OCI-LY1 (cell line): ENCODE measurements around the gene AFDN.

Experiments
- H2AFZ ChIP-seq: fragments of 200-600 bp; sonication (generic), shearing (Covaris generic); 2 replicates; pipeline ENCODE4 v1.6.0; 2014; ENCODE audit warnings: antibody characterized with exemption, mild to moderate bottlenecking, low read length
- H3F3A ChIP-seq: fragments of 200-600 bp; sonication (generic), shearing (Covaris generic); 2 replicates; pipeline ENCODE4 v1.6.0; 2014; ENCODE audit warnings: mild to moderate bottlenecking, antibody characterized with exemption, low read length, moderate library complexity; ENCODE audit not compliant: insufficient read depth
- H3K27ac ChIP-seq: fragments of 200-600 bp; sonication (generic); 2 replicates; pipeline ENCODE4 v1.5.1; 2014; ENCODE audit warnings: low read length, mixed run types, mild to moderate bottlenecking, low read depth; ENCODE audit not compliant: poor library complexity, severe bottlenecking
- H3K27me3 ChIP-seq: fragments of 200-600 bp; sonication (generic); 2 replicates; pipeline ENCODE4 v1.6.0; 2014; ENCODE audit warnings: antibody characterized with exemption, mild to moderate bottlenecking, low read length, moderate library complexity; ENCODE audit not compliant: insufficient read depth
- H3K36me3 ChIP-seq: fragments of 200-600 bp; sonication (generic); 2 replicates; pipeline ENCODE4 v1.6.1; 2014; ENCODE audit warnings: mild to moderate bottlenecking, antibody characterized with exemption, low read length, moderate library complexity, mixed read lengths; ENCODE audit not compliant: insufficient read depth
- H3K4me1 ChIP-seq: fragments of 200-600 bp; sonication (generic); 2 replicates; pipeline ENCODE4 v1.5.1; 2014; ENCODE audit warnings: mild to moderate bottlenecking, low read length, moderate library complexity; ENCODE audit not compliant: insufficient read depth, severe bottlenecking
- H3K4me2 ChIP-seq: fragments of 200-600 bp; sonication (generic), shearing (Covaris generic); 2 replicates; pipeline ENCODE4 v1.6.1; 2014; ENCODE audit warnings: low read length
- H3K4me3 ChIP-seq: fragments of 200-600 bp; sonication (generic); 2 replicates; pipeline ENCODE4 v1.5.1; 2014; ENCODE audit warnings: low read length, low read depth, mild to moderate bottlenecking, mixed read lengths; ENCODE audit not compliant: poor library complexity, severe bottlenecking
- H3K79me2 ChIP-seq: fragments of 200-600 bp; shearing (Covaris generic); 2 replicates; pipeline ENCODE4 v1.6.1; 2016; ENCODE audit warnings: mixed run types, low read length, mixed read lengths; ENCODE audit not compliant: insufficient read depth
- H3K9ac ChIP-seq: fragments of 200-600 bp; sonication (generic), shearing (Covaris generic); 2 replicates; pipeline ENCODE4 v1.6.1; 2014; ENCODE audit warnings: mild to moderate bottlenecking, low read length, mixed read lengths
- H3K9me2 ChIP-seq: fragments of 200-600 bp; sonication (generic), shearing (Covaris generic); 2 replicates; pipeline ENCODE4 v1.6.1; 2014; ENCODE audit warnings: low read depth, mild to moderate bottlenecking, low read length, mixed read lengths
- H3K9me3 ChIP-seq: fragments of 200-600 bp; shearing (Covaris generic); 2 replicates; pipeline ENCODE4 v1.6.1; 2014; ENCODE audit warnings: low read length, mixed read lengths
- H4K20me1 ChIP-seq: fragments of 200-600 bp; sonication (generic), shearing (Covaris generic); 2 replicates; pipeline ENCODE4 v1.6.0; 2016; ENCODE audit warnings: mild to moderate bottlenecking, low read length; ENCODE audit not compliant: insufficient read depth
- CTCF ChIP-seq: fragments of 200-600 bp; sonication (generic), shearing (Covaris generic); IDR thresholded peaks from 2 replicates; pipeline ENCODE4 v1.5.1; 2017; ENCODE audit warnings: mild to moderate bottlenecking, antibody characterized with exemption, low read length, moderate library complexity, mixed read lengths
- EZH2 ChIP-seq: fragments of 200-600 bp; sonication (generic), shearing (Covaris generic); IDR thresholded peaks from 2 replicates; pipeline ENCODE4 v1.8.0; 2017; ENCODE audit warnings: borderline replicate concordance, mixed run types, mild to moderate bottlenecking, antibody characterized with exemption, low read length, moderate library complexity, mixed read lengths

Gene AFDN

GRCh38 chr6:167840160-167840525 is 13.4 kb downstream of the AFDN start:
- TF ChIP-seq CTCF: no peak
- no peak for TF ChIP-seq EZH2
- no peak overlapping the region for H3K4me3 ChIP-seq
- H3K4me2 ChIP-seq: no peak overlapping the region
- H3K4me1 ChIP-seq: no peaks in the 10 kb centered on the region
- H3K27me3 ChIP-seq: no peaks in the 10 kb centered on the region
- H3K9me2 ChIP-seq: no peaks in the 10 kb centered on the region
- H3K9ac ChIP-seq: no peak overlapping the region
- H4K20me1 ChIP-seq: no peaks in the 10 kb centered on the region
- H2AFZ ChIP-seq: no peak overlapping the region
- H3F3A ChIP-seq: no peaks in the 10 kb centered on the region
- H3K79me2 ChIP-seq: no peaks in the 10 kb centered on the region
- H3K9me3 ChIP-seq: no peaks in the 10 kb centered on the region
- H3K36me3 ChIP-seq: no peaks in the 10 kb centered on the region
- H3K27ac ChIP-seq: no peak overlapping the region

- no peak overlapping the region for H2AFZ ChIP-seq
- no peaks in the 10 kb centered on the region for H3K27me3 ChIP-seq
- no peaks in the 10 kb centered on the region for H3K9me2 ChIP-seq
- no peaks in the 10 kb centered on the region for H3K79me2 ChIP-seq
- H3K9me3 ChIP-seq: no peaks in the 10 kb centered on the region
- H3K4me1 ChIP-seq: no peaks in the 10 kb centered on the region
- no peaks in the 10 kb centered on the region for H4K20me1 ChIP-seq
- no peak overlapping the region for H3K27ac ChIP-seq
- no peak overlapping the region for H3K4me3 ChIP-seq
- no peak overlapping the region for H3K4me2 ChIP-seq
- H3K9ac ChIP-seq: no peak overlapping the region
- no peaks in the 10 kb centered on the region for H3F3A ChIP-seq
- TF ChIP-seq CTCF (no peak), EZH2 (no peak)
- H3K36me3 ChIP-seq: no peaks in the 10 kb centered on the region
Measured at GRCh38 chr6:167840526-167841179, 13.9 kb downstream of the AFDN start.

GRCh38 chr6:167841981-167842380 is 15.3 kb downstream of the AFDN start:
- Histone ChIP-seq H3K4me2 (no peak overlapping the region), H3K27ac (no peak overlapping the region), H4K20me1 (no peaks in the 10 kb centered on the region), H3K36me3 (no peaks in the 10 kb centered on the region), H3K9me3 (no peaks in the 10 kb centered on the region), H3K27me3 (no peaks in the 10 kb centered on the region), H2AFZ (no peak overlapping the region), H3K9ac (no peak overlapping the region), H3K4me1 (no peaks in the 10 kb centered on the region), H3K79me2 (no peaks in the 10 kb centered on the region), H3F3A (no peaks in the 10 kb centered on the region), H3K4me3 (no peak overlapping the region), H3K9me2 (no peaks in the 10 kb centered on the region)
- TF ChIP-seq CTCF: no peak
- no peak for TF ChIP-seq EZH2
